Measurements from ENCODE around the gene ARL15. TPM values are rescaled to one million over a fixed set of nuclear protein-coding genes. Genes with fewer than 3 reads are reported as not detected.

ARL15 gene
- total and polyA plus RNA-seq, 2 of the 8 experiments (the other 6 are each of a cell fraction or from before 2014, with no cell fraction given), result 9.9 to 21.2 TPM

DNA sequence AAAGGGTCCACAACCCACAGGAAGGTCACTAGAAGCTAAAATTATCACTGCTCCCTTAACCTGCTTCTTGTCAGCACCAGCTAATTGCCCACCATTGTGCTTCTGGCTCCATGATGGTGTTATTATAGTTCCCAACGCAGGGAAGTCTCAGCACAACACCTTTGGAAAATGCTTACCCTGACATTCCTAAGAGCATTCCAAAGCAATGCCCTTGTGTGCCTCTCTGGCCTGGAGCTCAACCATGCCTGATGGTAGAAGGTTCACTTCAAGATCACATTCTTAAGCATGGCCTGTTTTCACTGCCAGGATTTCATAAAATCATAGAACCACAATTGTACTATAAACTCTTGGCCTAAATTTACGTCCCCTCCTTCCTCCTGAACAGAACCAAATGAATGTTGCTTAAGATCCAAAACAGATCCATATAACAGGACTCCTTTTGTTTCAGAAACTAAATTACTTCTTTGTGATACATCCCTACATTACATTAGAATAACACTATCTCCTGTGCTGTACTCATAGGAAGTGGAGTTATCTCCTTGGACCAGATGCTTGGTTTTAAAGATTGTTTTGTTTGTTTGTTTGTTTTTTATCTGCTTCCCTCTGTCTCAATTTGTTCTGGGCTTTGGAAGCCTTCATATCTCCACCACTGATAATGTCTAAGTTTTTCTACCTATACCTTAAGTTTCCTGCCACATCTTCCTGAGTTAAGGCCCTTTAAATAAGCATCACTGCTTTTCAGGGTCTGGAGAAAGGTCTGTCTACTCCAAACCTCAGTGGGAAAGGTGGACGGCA, 32.1 kb downstream of the ARL15 start:
- no peak overlapping the region for H2AFZ ChIP-seq (ENCODE audit: low read length)
- WGBS, 2 experiments (ENCODE audit: extremely low coverage in 1 of 2, insufficient coverage in 1 of 2, insufficient read length in 1 of 2, insufficient replicate concordance in 2 of 2, low coverage in 1 of 2, low lambda C conversion rate in 2 of 2, missing lambda C conversion rate in 1 of 2), result 55% methylated on average over 3 of the region's 3 CpGs; no CpG with 5 or more reads in 1 of the 2 experiments

More for the DNA sequence above, 32.1 kb downstream of the ARL15 start:
- Histone ChIP-seq H3K9ac (replicated peaks in 1 of 4; ENCODE audit: extremely low read depth in 1 of 4, low read depth in 3 of 4, low read length in 3 of 4) (no peak overlapping the region), H3K4me2 (ENCODE audit: insufficient read depth in 1 of 2, low read depth in 2 of 2, low read length in 2 of 2) (no peak overlapping the region), H3K9me3 (ENCODE audit: insufficient read depth in 2 of 2, low read depth in 1 of 2, low read length in 1 of 2) (no peaks in the 10 kb centered on the region), H3K23ac (ENCODE audit: insufficient read length) (no peak overlapping the region), H2BK120ac (replicated peaks; ENCODE audit: low read depth, low read length) (no peak overlapping the region), H4K5ac (ENCODE audit: insufficient read length, low read depth, low read length) (no peak overlapping the region), H4K20me1 (replicated peaks in 1 of 2; ENCODE audit: control insufficient read depth in 1 of 2, insufficient read depth in 2 of 2, low read length in 2 of 2) (peaks cover 0 to 2% of the 10 kb centered on the region in 2 experiments), H3K56ac (replicated peaks; ENCODE audit: insufficient read length, low read depth, low read length) (no peak overlapping the region), H3K79me2 (ENCODE audit: control insufficient read depth in 1 of 2, insufficient read depth in 2 of 2, low read length in 2 of 2) (peaks cover 0 to 20% of the 10 kb centered on the region in 2 experiments; a peak in 3 of 4 replicates), H3K14ac (ENCODE audit: insufficient read length) (no peak overlapping the region), H2BK12ac (ENCODE audit: low read depth, low read length) (no peak overlapping the region), H3K4me3 (ENCODE audit: extremely low read depth in 1 of 4, insufficient read depth in 2 of 4, low read depth in 3 of 4, low read length in 4 of 4) (no peak overlapping the region), H2BK5ac (ENCODE audit: low read depth, low read length) (no peak overlapping the region), H2AK5ac (ENCODE audit: low read depth, low read length) (no peak overlapping the region), H3K79me1 (ENCODE audit: low read depth, low read length) (peaks cover 5% of the 10 kb centered on the region), H2BK15ac (ENCODE audit: low read length) (no peak overlapping the region), H3K27me3 (replicated peaks in 1 of 4; ENCODE audit: control insufficient read depth in 3 of 4, extremely low read depth in 1 of 4, insufficient read depth in 3 of 4, low read length in 3 of 4) (no peaks in the 10 kb centered on the region), H3K4ac (replicated peaks; ENCODE audit: insufficient read length, low read depth, low read length) (no peak overlapping the region), H3K18ac (ENCODE audit: extremely low read depth, low read length) (no peak overlapping the region), H4K8ac (ENCODE audit: extremely low read depth, insufficient read depth, low read length) (no peak overlapping the region), H3K36me3 (ENCODE audit: control insufficient read depth in 2 of 4, insufficient read depth in 4 of 4, low read length in 3 of 4) (no peaks in the 10 kb centered on the region), H3K4me1 (replicated peaks in 1 of 4; ENCODE audit: control insufficient read depth in 3 of 4, insufficient read depth in 4 of 4, low read length in 3 of 4) (peaks cover 0 to 4% (median 3%) of the 10 kb centered on the region in 4 experiments; a peak in 4 of 7 replicates), H4K91ac (replicated peaks; ENCODE audit: insufficient read length, low read length) (no peak overlapping the region), H3K23me2 (ENCODE audit: low read depth, low read length) (no peaks in the 10 kb centered on the region), H2BK20ac (ENCODE audit: low read length) (no peak overlapping the region), H3K27ac (ENCODE audit: low read depth, low read length) (no peak overlapping the region)
- FAIRE-seq (no peak), DNase-seq (ENCODE audit: low read depth in 1 of 2, low spot score in 2 of 2) (no peak)
- TF ChIP-seq SUZ12 (IDR thresholded peaks at IDR 0.05; ENCODE audit: low read length), result no peak
- no peak for TF ChIP-seq RXRA (IDR thresholded peaks at IDR 0.05; ENCODE audit: insufficient read depth, low read depth, low read length)
- TF ChIP-seq POU5F1 (IDR thresholded peaks at IDR 0.05; ENCODE audit: low read depth, low read length), result no peak
- TF ChIP-seq CEBPB (IDR thresholded peaks at IDR 0.05; ENCODE audit: low read depth, low read length), result no peak
- no peak for TF ChIP-seq JUN (IDR thresholded peaks at IDR 0.05; ENCODE audit: low read depth, low read length)
- TF ChIP-seq TBP (IDR thresholded peaks at IDR 0.05; ENCODE audit: low read depth, low read length), result no peak
- CTCF ChIA-PET (ENCODE audit: partially characterized antibody), result interaction anchor here (0.6 to 1.4 kb wide), 5 partner anchors 11 to 275 kb away, joined by 3 to 4 read pairs (median 4); no protein-coding TSS in a partner anchor
- POLR2A ChIA-PET (ENCODE audit: partially characterized antibody), result interaction anchor here (0.7 kb wide), 1 partner anchor 32 kb away, joined by 3 read pairs; the partner anchor contains the start of gene ARL15

Data from H1 (cell line).